GM12878 (cell line): ENCODE data around the gene UBE2D1. TPM values are rescaled to one million over a fixed set of nuclear protein-coding genes. Genes with fewer than 3 reads are reported as not detected.

Experiments used
- ATAC-seq: fragments of 200-7000 bp; cut with Tn5 transposase; 3 replicates; pipeline ENCODE4 v1.9.1; 2020; ENCODE audit warnings: mild to moderate bottlenecking, moderate library complexity
- BruUV-seq: library from RNA; stranded (reverse); fragments of 400-500 nt; replicated peaks from 2 replicates; lab custom pipeline; 2021; lab: Mats Ljungman, UMichigan
- CTCF ChIA-PET: fragments of 300-600 bp; sonication (Branson Sonifier 250); formaldehyde crosslinking; extraction: SDS; loops from one replicate; lab custom pipeline; 2021; ENCODE audit warnings: inconsistent platforms; lab: Yijun Ruan, JAX
- POLR2A ChIA-PET: fragments of 350-600 bp; formaldehyde crosslinking; extraction: SDS; loops from one replicate; lab custom pipeline; 2021; ENCODE audit warnings: inconsistent platforms; lab: Charles Lee
- RAD21 ChIA-PET: fragments of 300-600 bp; sonication (Branson Sonifier 250); formaldehyde crosslinking; loops from one replicate; lab custom pipeline; 2023; ENCODE audit warnings: antibody characterized with exemption; ENCODE audit not compliant: unreplicated experiment; lab: Charles Lee
- SMC1A ChIA-PET: fragments of 300-600 bp; sonication (Branson Sonifier 250); formaldehyde crosslinking; loops from one replicate; lab custom pipeline; 2023; ENCODE audit not compliant: unreplicated experiment, uncharacterized antibody; lab: Charles Lee
- DNase-seq: peaks from one replicate; pipeline ENCODE4 v3.0.0-alpha.2; 2011; ENCODE audit warnings: low read depth, low spot score
- FAIRE-seq: peaks from 3 replicates; lab custom pipeline; 2011; peaks lifted over from hg19 to GRCh38; lab: Jason Lieb, UNC
- H2AFZ ChIP-seq: 2 replicates; pipeline ENCODE4 v1.6.0; 2011; ENCODE audit warnings: low read depth, low read length, control low read depth; ENCODE audit not compliant: control insufficient read depth
- H3K27ac ChIP-seq: 2 replicates; pipeline ENCODE4 v1.5.1; 2011; ENCODE audit warnings: control low read depth; ENCODE audit not compliant: control insufficient read depth, insufficient read depth
- H3K27me3 ChIP-seq, 2 experiments: replicated peaks in 1 of 2; 2 replicates each; pipeline versions ENCODE4 v1.6.0 to v1.6.1; 2011; ENCODE audit warnings: low read length in 1 of 2; ENCODE audit not compliant: control insufficient read depth in 2 of 2, insufficient read depth in 2 of 2
- H3K36me3 ChIP-seq, 2 experiments: 2 replicates each; pipeline ENCODE4 v1.5.1; 2011; ENCODE audit warnings: low read length in 1 of 2; ENCODE audit not compliant: control insufficient read depth in 2 of 2, insufficient read depth in 2 of 2
- H3K4me1 ChIP-seq: 2 replicates; pipeline ENCODE4 v1.6.1; 2011; ENCODE audit warnings: mild to moderate bottlenecking, low read length, moderate library complexity, mixed read lengths; ENCODE audit not compliant: control insufficient read depth, insufficient read depth
- H3K4me2 ChIP-seq: 2 replicates; pipeline ENCODE4 v1.6.0; 2011; ENCODE audit warnings: control low read depth; ENCODE audit not compliant: control insufficient read depth, insufficient read depth
- H3K4me3 ChIP-seq: fragments of 200-600 bp; sonication (generic); 2 replicates; pipeline ENCODE4 v1.5.1; 2016
- H3K79me2 ChIP-seq: 2 replicates; pipeline ENCODE4 v1.6.0; 2011; ENCODE audit warnings: low read length; ENCODE audit not compliant: control insufficient read depth, insufficient read depth
- H3K9ac ChIP-seq: 2 replicates; pipeline ENCODE4 v1.8.0; 2011; ENCODE audit warnings: low read length, control low read depth, mixed read lengths; ENCODE audit not compliant: control insufficient read depth, insufficient read depth
- H3K9me3 ChIP-seq: replicated peaks from 3 replicates; pipeline ENCODE4 v1.5.1; 2011; ENCODE audit warnings: mild to moderate bottlenecking, low read length; ENCODE audit not compliant: control insufficient read depth, insufficient read depth
- H4K20me1 ChIP-seq: 2 replicates; pipeline ENCODE4 v1.6.0; 2011; ENCODE audit not compliant: control insufficient read depth, insufficient read depth
- CBFB ChIP-seq: IDR thresholded peaks from 2 replicates; pipeline ENCODE4 v1.6.1; 2016; ENCODE audit warnings: antibody characterized with exemption, low read depth
- EGR1 ChIP-seq, 2 experiments: IDR thresholded peaks; 1 replicate in 1 of 2; 2 replicates in 1 of 2; pipeline ENCODE4 v1.6.1; 2011 to 2012; ENCODE audit warnings: low read depth in 2 of 2, low read length in 2 of 2, borderline replicate concordance in 1 of 2, mild to moderate bottlenecking in 1 of 2, moderate library complexity in 1 of 2
- ESRRA ChIP-seq: IDR thresholded peaks from 2 replicates; pipeline ENCODE4 v1.6.1; 2012; ENCODE audit warnings: mild to moderate bottlenecking, low read length, improper control_type of control experiment
- ETV6 ChIP-seq, 2 experiments: fragments of 450-650 bp in 1 of 2; IDR thresholded peaks in 1 of 2; conservative IDR thresholded peaks in 1 of 2; 2 replicates each; pipeline ENCODE4 v1.6.1; 2014; ENCODE audit warnings: antibody characterized with exemption in 1 of 2, borderline replicate concordance in 1 of 2, low read depth in 1 of 2, mild to moderate bottlenecking in 1 of 2, moderate library complexity in 1 of 2
- GATAD2B ChIP-seq: fragments of 450-650 bp; conservative IDR thresholded peaks from 2 replicates; pipeline ENCODE4 v1.6.1; 2017; ENCODE audit warnings: low read depth, mild to moderate bottlenecking, moderate library complexity
- MTA3 ChIP-seq: IDR thresholded peaks from 2 replicates; pipeline ENCODE4 v1.6.1; 2012; ENCODE audit warnings: low read length, inconsistent platforms, borderline replicate concordance
- NFXL1 ChIP-seq: fragments of 450-650 bp; IDR thresholded peaks from 2 replicates; pipeline ENCODE4 v1.6.1; 2017; ENCODE audit warnings: antibody characterized with exemption, mild to moderate bottlenecking, borderline replicate concordance
- NFYA ChIP-seq: IDR thresholded peaks from 2 replicates; pipeline ENCODE4 v1.6.1; 2011; ENCODE audit warnings: low read depth, mild to moderate bottlenecking, low read length, improper control_type of control experiment, borderline replicate concordance
- POLR2AphosphoS2 ChIP-seq: IDR thresholded peaks from 2 replicates; pipeline ENCODE4 v1.6.1; 2011; ENCODE audit warnings: low read depth, mild to moderate bottlenecking, low read length, improper control_type of control experiment, moderate library complexity
- RUNX3 ChIP-seq: IDR thresholded peaks from 2 replicates; pipeline ENCODE4 v1.6.1; 2012; ENCODE audit warnings: low read length, inconsistent platforms
- SIX5 ChIP-seq: IDR thresholded peaks from 2 replicates; pipeline ENCODE4 v1.6.1; 2011; ENCODE audit warnings: mild to moderate bottlenecking, low read depth, low read length, moderate library complexity; ENCODE audit not compliant: severe bottlenecking
- SREBF1 ChIP-seq: IDR thresholded peaks from 2 replicates; pipeline ENCODE4 v1.6.1; 2012; ENCODE audit warnings: mild to moderate bottlenecking, low read length
- YY1 ChIP-seq: IDR thresholded peaks from 2 replicates; pipeline ENCODE4 v1.6.1; 2011; ENCODE audit warnings: low read depth, mild to moderate bottlenecking, low read length
- WGBS: methylation state at CpG from one replicate; pipeline ENCODE4 v1.1.6; 2016; ENCODE audit warnings: low lambda C conversion rate; ENCODE audit not compliant: insufficient replicate concordance, insufficient coverage; ENCODE audit errors: missing lambda C conversion rate; 5-methylcytosine and 5-hydroxymethylcytosine counted together
- in situ Hi-C: fragments of 300-500 bp; cut with MboI; formaldehyde crosslinking; loops from 9 replicates; pipeline ENCODE4 v1.14.3; 2018; ENCODE audit warnings: mixed read lengths
- intact Hi-C: fragments of 100-400 bp; cut with micrococcal nuclease; formaldehyde crosslinking; loops from one replicate; pipeline ENCODE4 v1.14.2; 2022; ENCODE audit not compliant: unreplicated experiment
- polyA plus RNA-seq, 11 experiments: library from polyadenylated mRNA; depleted of rRNA in 4 of 11; unstranded in 6 of 11; stranded (reverse) in 5 of 11; fragments of >200 nt; fragmentation: Nextera tagmentation in 4 of 11; fragmentation: Illumina TruSeq in 1 of 11; extraction: Ambion mirVana in 4 of 11; extraction: Trizol in 1 of 11; gene quantifications; 1 replicate in 1 of 11; 2 replicates in 10 of 11; pipeline versions ENCODE4 v1.2.1 to v1.2.3, GENCODE V29; 2011 to 2016; ENCODE audit warnings: inconsistent platforms in 2 of 11, missing spikeins in 2 of 11, low read depth in 1 of 11
- total RNA-seq, 4 experiments: library from RNA; depleted of rRNA in 3 of 4; stranded (reverse); fragments of >200 nt in 3 of 4; fragmentation: Illumina TruSeq in 1 of 4; extraction: Trizol in 1 of 4; gene quantifications; 2 replicates each; pipeline versions ENCODE4 v1.2.1 to v1.2.3, GENCODE V29; 2013 to 2021
- TF ChIP-seq, protein P1 (sequence below): fragments of 450-650 bp; IDR thresholded peaks from 2 replicates; pipeline ENCODE4 v1.6.1; 2017; ENCODE audit warnings: mild to moderate bottlenecking, low read depth, inconsistent platforms; ENCODE audit not compliant: poor library complexity, severe bottlenecking

UBE2D1 gene
- total and polyA plus RNA-seq, 10 of the 15 experiments (the other 5 are each of a cell fraction or from before 2014, with no cell fraction given), result 6.1 to 32.0 (median 15.5) TPM

DNA sequence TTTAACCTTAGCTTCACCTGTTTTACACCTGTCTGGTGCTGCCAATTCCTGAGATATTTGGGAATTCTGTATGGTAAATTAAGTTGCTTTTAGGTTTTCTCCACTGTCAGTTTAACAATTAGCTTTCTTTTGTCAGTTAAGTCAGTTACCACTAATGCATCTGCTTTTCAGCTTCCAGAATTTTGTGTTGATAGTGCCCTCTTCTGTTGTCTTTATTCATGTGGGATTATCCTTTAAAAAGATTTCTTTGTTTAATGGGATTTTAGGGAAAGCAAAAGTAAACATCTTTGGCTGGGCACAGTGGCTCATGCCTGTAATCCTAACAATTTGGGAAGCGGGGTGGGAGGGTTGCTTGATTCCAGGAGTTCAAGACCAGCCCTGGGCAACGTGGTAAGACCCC, 58.5 kb downstream of the UBE2D1 start:
- SMC1A ChIA-PET, result interaction anchor here (1.5 to 1.8 kb wide), 3 partner anchors 9 to 102 kb away, joined by 4 read pairs; partner anchors contain the start of gene TFAM
- CTCF ChIA-PET, result interaction anchor here (0.9 to 6.9 kb wide), 5 partner anchors 12 to 216 kb away, joined by 3 to 44 read pairs (median 4); no protein-coding TSS in a partner anchor
- RAD21 ChIA-PET, result no interaction called here
- Histone ChIP-seq H3K4me1 (no peaks in the 10 kb centered on the region), H3K27me3 (no peaks in the 10 kb centered on the region), H3K79me2 (peaks cover 13% of the 10 kb centered on the region), H4K20me1 (no peaks in the 10 kb centered on the region)
- BruUV-seq, result no TSS peak
- in situ Hi-C loops, result no loop called here
- TF ChIP-seq NFXL1, result no peak
- TF ChIP-seq ESRRA, result no peak
- TF ChIP-seq EGR1 (IDR thresholded peaks at IDR 0.05; ENCODE audit: borderline replicate concordance in 1 of 2, low read depth in 2 of 2, low read length in 2 of 2), result no peak
- no peak for TF ChIP-seq SIX5
- TF ChIP-seq MTA3, result no peak
- no peak for TF ChIP-seq POLR2AphosphoS2
- TF ChIP-seq, all 136 proteins: peak for 0
- ATAC-seq (no peak), FAIRE-seq (no peak), DNase-seq (no peak)
- H3K4me2 ChIP-seq, result no peak overlapping the region
- no peak overlapping the region for H3K27ac ChIP-seq
- 50% methylated on average over 2 of the region's 2 CpGs for WGBS
- peaks cover 0 to 29% of the 10 kb centered on the region in 2 experiments for H3K36me3 ChIP-seq
- no peak overlapping the region for H3K4me3 ChIP-seq
- POLR2A ChIA-PET, result interaction anchor here (0.7 kb wide), 1 partner anchor 59 kb away, joined by 3 read pairs; no protein-coding TSS in a partner anchor
- H3K9ac ChIP-seq, result no peak overlapping the region
- intact Hi-C loops, result no loop called here
- H3K9me3 ChIP-seq, result no peaks in the 10 kb centered on the region
- no peak overlapping the region for H2AFZ ChIP-seq

- Histone ChIP-seq H3K9ac (no peak overlapping the region), H3K9me3 (no peaks in the 10 kb centered on the region), H2AFZ (no peak overlapping the region), H3K27ac (no peak overlapping the region), H3K4me2 (no peak overlapping the region), H3K27me3 (no peaks in the 10 kb centered on the region), H3K36me3 (peaks cover 0 to 24% of the 10 kb centered on the region in 2 experiments), H3K4me1 (no peaks in the 10 kb centered on the region), H3K4me3 (no peak overlapping the region), H4K20me1 (no peaks in the 10 kb centered on the region), H3K79me2 (peaks cover 11% of the 10 kb centered on the region)
- ChIA-PET SMC1A (interaction anchor here (0.5 to 1.8 kb wide), 4 partner anchors 8 to 1438 kb away, joined by 3 to 4 read pairs (median 4); partner anchors contain the start of gene TFAM), CTCF (interaction anchor here (0.6 to 6.9 kb wide), 5 partner anchors 10 to 104 kb away, joined by 3 to 44 read pairs (median 6); partner anchors contain the start of gene TFAM), POLR2A (no interaction called here), RAD21 (no interaction called here)
- no TSS peak for BruUV-seq
- no peak for ATAC-seq
- in situ Hi-C loops, result no loop called here
- FAIRE-seq, result no peak
- DNase-seq, result no peak
- intact Hi-C loops, result no loop called here
- TF ChIP-seq ETV6 (conservative IDR thresholded peaks at IDR 0.05 in 1 of 2, IDR thresholded peaks at IDR 0.05 in 1 of 2; ENCODE audit: borderline replicate concordance in 1 of 2, low read depth in 1 of 2) (no peak), NFYA (no peak), SREBF1 (no peak), YY1 (no peak), GATAD2B (no peak), RUNX3 (no peak), CBFB (no peak)
- TF ChIP-seq, protein P1, sequence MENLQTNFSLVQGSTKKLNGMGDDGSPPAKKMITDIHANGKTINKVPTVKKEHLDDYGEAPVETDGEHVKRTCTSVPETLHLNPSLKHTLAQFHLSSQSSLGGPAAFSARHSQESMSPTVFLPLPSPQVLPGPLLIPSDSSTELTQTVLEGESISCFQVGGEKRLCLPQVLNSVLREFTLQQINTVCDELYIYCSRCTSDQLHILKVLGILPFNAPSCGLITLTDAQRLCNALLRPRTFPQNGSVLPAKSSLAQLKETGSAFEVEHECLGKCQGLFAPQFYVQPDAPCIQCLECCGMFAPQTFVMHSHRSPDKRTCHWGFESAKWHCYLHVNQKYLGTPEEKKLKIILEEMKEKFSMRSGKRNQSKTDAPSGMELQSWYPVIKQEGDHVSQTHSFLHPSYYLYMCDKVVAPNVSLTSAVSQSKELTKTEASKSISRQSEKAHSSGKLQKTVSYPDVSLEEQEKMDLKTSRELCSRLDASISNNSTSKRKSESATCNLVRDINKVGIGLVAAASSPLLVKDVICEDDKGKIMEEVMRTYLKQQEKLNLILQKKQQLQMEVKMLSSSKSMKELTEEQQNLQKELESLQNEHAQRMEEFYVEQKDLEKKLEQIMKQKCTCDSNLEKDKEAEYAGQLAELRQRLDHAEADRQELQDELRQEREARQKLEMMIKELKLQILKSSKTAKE, result no peak
Measured at GRCh38 chr10:58394471-58394870, 59.7 kb downstream of the UBE2D1 start.
